Effector memory CD4-positive, alpha-beta T cell (primary cell): ENCODE measurements around the gene FAM78A.
"Not testable (repeated sequence)": the region's sequence is repeated elsewhere in the genome, so short reads cannot be mapped to it uniquely, and the experiment has no call there.

ENCODE experiments used
- DNase-seq, 3 donors: peaks; one replicate each; pipeline ENCODE4 v3.0.0-alpha.2; 2020
- H3K27ac ChIP-seq: 2 replicates; pipeline ENCODE4 v1.7.0; 2013; ENCODE audit warnings: mild to moderate bottlenecking, low read length, moderate library complexity; ENCODE audit not compliant: insufficient read depth, poor library complexity, severe bottlenecking
- H3K27me3 ChIP-seq: replicated peaks from 2 replicates; pipeline ENCODE4 v1.7.0; 2013; ENCODE audit warnings: mild to moderate bottlenecking, low read length; ENCODE audit not compliant: insufficient read depth, control insufficient read depth, poor library complexity, severe bottlenecking
- H3K36me3 ChIP-seq: 2 replicates; pipeline ENCODE4 v1.7.0; 2013; ENCODE audit warnings: mild to moderate bottlenecking, low read length, moderate library complexity; ENCODE audit not compliant: control insufficient read depth, insufficient read depth
- H3K4me1 ChIP-seq: 2 replicates; pipeline ENCODE4 v1.7.0; 2013; ENCODE audit warnings: low read length, mild to moderate bottlenecking; ENCODE audit not compliant: control insufficient read depth, insufficient read depth, poor library complexity, severe bottlenecking
- H3K4me3 ChIP-seq: 2 replicates; pipeline ENCODE4 v1.7.0; 2013; ENCODE audit warnings: low read length, low read depth, mild to moderate bottlenecking; ENCODE audit not compliant: insufficient read depth, poor library complexity, severe bottlenecking
- H3K9me3 ChIP-seq: 2 replicates; pipeline ENCODE4 v1.7.0; 2013; ENCODE audit warnings: mild to moderate bottlenecking, low read length, moderate library complexity; ENCODE audit not compliant: control insufficient read depth

Gene FAM78A

DNA sequence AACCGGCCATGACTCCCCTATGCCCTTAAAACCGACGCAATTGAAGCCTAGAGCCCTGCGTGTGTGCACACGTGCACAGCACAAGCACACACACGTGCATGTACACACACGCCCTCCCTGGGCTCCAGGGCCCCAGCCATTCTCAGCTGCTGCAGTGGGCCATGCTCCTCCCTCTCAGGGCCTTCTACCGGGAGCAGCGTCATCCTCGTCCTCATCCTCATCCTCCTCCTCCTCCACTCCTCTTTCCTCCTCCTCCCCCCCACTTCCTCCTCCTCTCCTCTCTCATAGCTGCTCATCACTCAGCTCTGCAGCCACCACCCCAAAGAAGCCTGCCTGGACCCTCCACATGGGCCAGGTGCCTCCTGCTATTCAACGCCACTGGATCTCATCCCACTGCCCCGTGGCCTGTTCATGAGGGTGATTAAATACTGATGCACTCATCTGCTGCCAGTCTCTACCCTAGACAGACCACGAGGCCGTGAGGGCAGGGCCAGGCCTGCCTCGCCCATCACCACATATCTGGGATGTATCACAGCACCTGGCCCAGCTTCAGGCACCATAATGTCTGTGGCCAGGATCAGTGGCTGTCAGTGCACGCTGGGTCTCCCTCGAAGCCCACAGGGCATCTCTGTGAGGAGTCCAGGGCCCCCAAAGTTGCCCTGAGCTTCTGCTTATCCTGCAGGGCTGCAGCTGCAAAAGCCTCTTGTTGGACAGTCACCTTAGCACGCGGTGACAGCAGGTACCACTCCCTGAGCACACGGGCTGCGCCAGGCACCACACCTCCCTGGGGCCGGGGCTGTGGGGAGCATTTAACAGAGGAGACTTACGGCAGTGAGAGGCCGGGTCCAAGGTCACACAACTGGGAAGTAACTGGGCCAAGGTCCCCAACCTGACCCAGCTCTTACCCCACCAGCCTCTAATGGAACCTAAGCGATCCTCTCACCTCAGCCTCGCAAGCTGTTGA, 9.8 kb downstream of the FAM78A start:
- H3K27ac ChIP-seq = peak overlapping the region; percentile 91

DNA sequence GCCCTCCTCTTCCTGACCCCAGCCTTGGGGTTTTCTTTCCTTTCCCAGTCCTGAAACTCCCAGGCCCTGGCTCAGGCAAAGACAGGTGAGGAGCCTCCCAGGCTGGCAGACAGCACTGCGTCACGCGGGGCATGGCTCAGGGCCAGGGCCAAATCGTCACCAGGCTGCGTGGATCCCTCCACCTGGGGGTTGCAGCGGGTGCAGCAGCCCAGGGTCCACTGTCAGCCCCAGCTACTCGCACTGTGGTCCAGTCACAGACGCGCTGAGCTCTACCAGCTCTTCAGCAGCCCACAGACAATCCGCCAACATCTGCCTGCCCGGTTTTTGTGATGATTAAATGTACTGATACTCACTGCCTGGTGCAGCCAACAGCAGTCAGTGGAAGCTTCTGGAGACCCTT, 12.1 kb downstream of the FAM78A start:
- Histone ChIP-seq H3K4me3 (no peak overlapping the region), H3K27ac (peak overlapping the region; percentile 54), H3K4me1 (peaks cover 56% of the 10 kb centered on the region), H3K27me3 (no peaks in the 10 kb centered on the region), H3K36me3 (peaks cover 37% of the 10 kb centered on the region), H3K9me3 (no peaks in the 10 kb centered on the region)
- peak in 2 of 3 donors; percentile 38 to 39 for DNase-seq

More for the DNA sequence above, 9.8 kb downstream of the FAM78A start:
- DNase-seq = peak in 1 of 3 donors; percentile 24
- peak overlapping the region; percentile 33 for H3K4me3 ChIP-seq
- H3K9me3 ChIP-seq = no peaks in the 10 kb centered on the region
- peaks cover 70% of the 10 kb centered on the region for H3K4me1 ChIP-seq
- peaks cover 14% of the 10 kb centered on the region for H3K36me3 ChIP-seq
- no peaks in the 10 kb centered on the region for H3K27me3 ChIP-seq

DNA sequence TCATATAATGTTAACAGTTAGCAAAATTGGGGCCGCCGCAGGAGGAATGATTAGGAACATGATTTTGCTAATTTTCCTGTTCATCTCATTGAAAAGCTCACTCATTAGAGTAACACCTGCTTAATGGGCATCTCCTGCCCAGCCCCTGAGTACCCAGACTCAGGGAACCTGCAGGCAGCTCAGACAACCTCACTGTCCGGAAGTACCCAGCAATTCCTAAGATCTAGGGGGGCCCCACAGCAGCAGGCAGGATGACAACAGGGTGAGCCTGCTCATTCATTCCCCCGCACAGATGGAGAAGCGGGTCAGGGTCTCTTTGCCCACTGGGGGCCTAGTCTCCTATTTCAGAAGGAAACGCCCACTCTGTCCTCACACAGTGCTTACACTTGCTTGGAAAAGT, 12.6 kb downstream of the FAM78A start:
- peaks cover 43% of the 10 kb centered on the region for H3K36me3 ChIP-seq
- H3K4me3 ChIP-seq = no peak overlapping the region
- DNase-seq = no peak

DNA sequence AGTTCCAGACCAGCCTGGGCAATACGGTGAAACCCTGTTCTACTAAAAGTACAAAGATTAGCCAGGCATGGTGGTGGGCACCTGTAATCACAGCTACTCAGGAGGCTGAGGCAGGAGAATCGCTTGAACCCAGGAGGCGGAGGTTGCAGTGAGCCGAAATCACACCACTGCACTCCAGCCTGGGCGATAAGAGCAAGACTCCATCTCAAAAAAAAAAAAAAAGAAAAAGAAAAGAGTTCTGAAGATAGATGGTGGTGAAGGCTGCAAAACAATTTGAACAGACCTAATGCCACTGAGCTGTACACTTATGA, 13.3 kb downstream of the FAM78A start:
- not testable (repeated sequence) for H3K27me3 ChIP-seq, H3K4me3 ChIP-seq, H3K9me3 ChIP-seq, DNase-seq
- Histone ChIP-seq H3K36me3 (peaks cover 48% of the 10 kb centered on the region), H3K4me1 (peaks cover 52% of the 10 kb centered on the region), H3K27ac (peak overlapping the region; percentile 38)

More for the DNA sequence above, 12.6 kb downstream of the FAM78A start:
- Histone ChIP-seq H3K27ac (peak overlapping the region; percentile 54), H3K4me1 (peaks cover 56% of the 10 kb centered on the region), H3K9me3 (no peaks in the 10 kb centered on the region), H3K27me3 (no peaks in the 10 kb centered on the region)

GRCh38 chr9:131262327-131263032, 13.8 kb downstream of the FAM78A start:
- H3K27me3 ChIP-seq = no peaks in the 10 kb centered on the region
- peaks cover 54% of the 10 kb centered on the region for H3K4me1 ChIP-seq
- H3K4me3 ChIP-seq = no peak overlapping the region
- no peaks in the 10 kb centered on the region for H3K9me3 ChIP-seq
- peak overlapping the region; percentile 38 for H3K27ac ChIP-seq
- DNase-seq = no peak
- peaks cover 53% of the 10 kb centered on the region for H3K36me3 ChIP-seq

- Histone ChIP-seq H3K36me3 (peaks cover 51% of the 10 kb centered on the region), H3K27ac (no peak overlapping the region), H3K27me3 (no peaks in the 10 kb centered on the region), H3K9me3 (no peaks in the 10 kb centered on the region), H3K4me3 (no peak overlapping the region), H3K4me1 (peaks cover 48% of the 10 kb centered on the region)
- DNase-seq = no peak
Observed at GRCh38 chr9:131260751-131261452, 15.4 kb downstream of the FAM78A start.

DNA sequence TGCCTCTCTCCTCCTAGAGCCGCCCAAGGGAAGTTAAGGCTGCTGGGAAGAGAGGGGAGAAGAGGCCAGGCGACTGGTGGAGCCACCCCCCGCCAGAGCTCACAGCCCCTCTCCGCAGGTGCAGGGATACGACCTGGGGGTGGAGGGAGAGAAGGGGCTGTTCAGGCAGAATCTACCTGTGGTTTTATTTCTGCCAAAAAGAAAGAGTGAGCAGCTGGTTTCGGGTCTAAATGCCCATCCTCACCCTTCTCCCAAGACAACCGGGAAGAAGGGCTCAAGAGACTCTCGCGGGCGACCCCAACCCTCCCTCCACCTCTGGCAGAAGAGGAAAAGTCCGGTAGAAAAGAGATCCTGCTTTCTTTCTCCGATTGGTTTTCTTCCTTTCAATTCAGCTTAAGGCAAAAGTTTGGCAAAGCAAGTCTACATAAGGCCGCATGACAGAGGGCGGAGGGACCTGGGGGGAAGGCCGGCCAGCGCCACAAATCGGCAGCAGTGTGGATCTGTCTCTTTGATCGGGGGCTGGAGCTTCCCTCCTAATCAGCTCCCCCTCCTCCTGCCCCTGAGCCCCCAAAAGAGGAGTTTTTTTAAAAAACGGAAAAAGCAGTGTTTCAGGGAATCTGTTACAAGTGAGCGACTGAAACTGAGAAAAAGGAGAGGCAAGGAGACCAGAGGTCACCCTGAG, 16.3 kb downstream of the FAM78A start:
- peak overlapping the region; percentile 36 for H3K27ac ChIP-seq
- peaks cover 48% of the 10 kb centered on the region for H3K4me1 ChIP-seq
- no peak overlapping the region for H3K4me3 ChIP-seq
- no peaks in the 10 kb centered on the region for H3K27me3 ChIP-seq
- no peaks in the 10 kb centered on the region for H3K9me3 ChIP-seq
- no peak for DNase-seq
- H3K36me3 ChIP-seq = peaks cover 51% of the 10 kb centered on the region

- Histone ChIP-seq H3K4me1 (peaks cover 48% of the 10 kb centered on the region), H3K27ac (peak overlapping the region; percentile 36), H3K9me3 (no peaks in the 10 kb centered on the region), H3K27me3 (no peaks in the 10 kb centered on the region), H3K4me3 (no peak overlapping the region), H3K36me3 (peaks cover 51% of the 10 kb centered on the region)
- DNase-seq = no peak
Observed at GRCh38 chr9:131259432-131259898, 16.8 kb downstream of the FAM78A start.

- H3K4me3 ChIP-seq = no peak overlapping the region
- H3K9me3 ChIP-seq = no peaks in the 10 kb centered on the region
- no peak for DNase-seq
- no peaks in the 10 kb centered on the region for H3K27me3 ChIP-seq
- H3K36me3 ChIP-seq = peaks cover 51% of the 10 kb centered on the region
- H3K27ac ChIP-seq = peak overlapping the region; percentile 18
- peaks cover 50% of the 10 kb centered on the region for H3K4me1 ChIP-seq
Observed at GRCh38 chr9:131258698-131259431, 17.4 kb downstream of the FAM78A start.
